ENCODE measurements around the gene SYNDIG1.

DNA sequence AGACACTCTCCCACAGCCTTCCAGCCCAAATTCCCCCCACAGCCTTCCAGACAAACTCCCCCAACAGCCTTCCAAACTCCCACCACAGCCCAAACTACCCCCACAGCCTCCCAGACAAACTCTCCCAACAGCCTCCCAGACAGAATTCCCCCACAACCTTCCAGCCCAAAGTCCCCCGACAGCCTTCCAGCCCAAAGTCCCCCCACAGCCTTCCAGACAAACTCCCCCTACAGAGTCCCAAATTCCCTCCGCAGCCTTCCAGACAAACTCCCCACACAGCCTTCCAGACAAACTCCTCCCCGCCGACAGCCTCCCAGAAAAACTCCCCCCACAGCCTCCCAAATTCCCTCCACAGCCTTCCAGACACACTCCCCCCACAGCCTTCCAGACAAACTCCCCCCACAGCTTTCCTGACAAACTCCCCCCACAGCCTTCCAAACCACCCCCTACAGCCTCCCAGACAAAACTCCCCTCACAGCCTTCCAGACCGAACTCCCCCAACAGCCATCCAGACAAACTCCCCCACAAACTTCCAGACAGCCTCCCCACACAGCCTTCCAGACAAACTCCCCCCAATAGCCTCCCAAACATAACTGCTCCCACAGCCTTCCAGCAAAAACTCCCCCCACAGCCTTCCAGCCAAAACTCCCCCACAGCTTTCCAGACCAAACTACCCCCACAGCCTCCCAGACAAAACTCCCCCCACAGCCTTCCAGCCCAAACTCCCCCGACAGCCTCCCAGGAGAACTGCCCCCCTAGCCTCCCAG, 38.0 kb upstream of the SYNDIG1 start:
- TF ChIP-seq, protein P1, sequence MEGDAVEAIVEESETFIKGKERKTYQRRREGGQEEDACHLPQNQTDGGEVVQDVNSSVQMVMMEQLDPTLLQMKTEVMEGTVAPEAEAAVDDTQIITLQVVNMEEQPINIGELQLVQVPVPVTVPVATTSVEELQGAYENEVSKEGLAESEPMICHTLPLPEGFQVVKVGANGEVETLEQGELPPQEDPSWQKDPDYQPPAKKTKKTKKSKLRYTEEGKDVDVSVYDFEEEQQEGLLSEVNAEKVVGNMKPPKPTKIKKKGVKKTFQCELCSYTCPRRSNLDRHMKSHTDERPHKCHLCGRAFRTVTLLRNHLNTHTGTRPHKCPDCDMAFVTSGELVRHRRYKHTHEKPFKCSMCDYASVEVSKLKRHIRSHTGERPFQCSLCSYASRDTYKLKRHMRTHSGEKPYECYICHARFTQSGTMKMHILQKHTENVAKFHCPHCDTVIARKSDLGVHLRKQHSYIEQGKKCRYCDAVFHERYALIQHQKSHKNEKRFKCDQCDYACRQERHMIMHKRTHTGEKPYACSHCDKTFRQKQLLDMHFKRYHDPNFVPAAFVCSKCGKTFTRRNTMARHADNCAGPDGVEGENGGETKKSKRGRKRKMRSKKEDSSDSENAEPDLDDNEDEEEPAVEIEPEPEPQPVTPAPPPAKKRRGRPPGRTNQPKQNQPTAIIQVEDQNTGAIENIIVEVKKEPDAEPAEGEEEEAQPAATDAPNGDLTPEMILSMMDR (conservative IDR thresholded peaks at IDR 0.05; ENCODE audit: low read length), result no peak
- TF ChIP-seq EZH2phosphoT487 (IDR thresholded peaks at IDR 0.05; ENCODE audit: borderline replicate concordance, low read depth, low read length), result no peak
